HepG2 (cell line): ENCODE measurements around the gene ZFAND6. TPM values are rescaled to one million over a fixed set of nuclear protein-coding genes. Genes with fewer than 3 reads are reported as not detected.

ENCODE experiments used
- EEA1 ChIP-seq: sonication (generic); formaldehyde crosslinking; IDR thresholded peaks from 2 replicates; pipeline ENCODE4 v1.5.1; 2020; ENCODE audit warnings: mild to moderate bottlenecking, missing genetic modification reagents, borderline replicate concordance
- ESRRA ChIP-seq: sonication (generic); formaldehyde crosslinking; IDR thresholded peaks from 2 replicates; pipeline ENCODE4 v1.5.1; 2020; ENCODE audit warnings: mild to moderate bottlenecking, low read depth, missing genetic modification reagents
- MTA3 ChIP-seq: sonication (generic); formaldehyde crosslinking; IDR thresholded peaks from 2 replicates; pipeline ENCODE4 v1.4.0; 2020; ENCODE audit warnings: missing genetic modification reagents
- PBX3 ChIP-seq: sonication (generic); formaldehyde crosslinking; IDR thresholded peaks from 2 replicates; pipeline ENCODE4 v1.8.1; 2023; ENCODE audit warnings: missing genetic modification reagents, inconsistent platforms, borderline replicate concordance
- SNAPC4 ChIP-seq: sonication (generic); formaldehyde crosslinking; IDR thresholded peaks from 2 replicates; pipeline ENCODE4 v1.4.0; 2020; ENCODE audit warnings: mild to moderate bottlenecking, missing genetic modification reagents
- TSC22D2 ChIP-seq: sonication (generic); formaldehyde crosslinking; IDR thresholded peaks from 2 replicates; pipeline ENCODE4 v1.5.1; 2020; ENCODE audit warnings: missing genetic modification reagents, mild to moderate bottlenecking, borderline replicate concordance
- ZHX2 ChIP-seq, 2 experiments: sonication (generic) in 1 of 2; formaldehyde crosslinking in 1 of 2; IDR thresholded peaks; 2 replicates each; pipeline versions ENCODE4 v1.6.1 to v1.9.0; 2014 to 2022; ENCODE audit warnings: antibody characterized with exemption in 1 of 2, borderline replicate concordance in 1 of 2, inconsistent platforms in 1 of 2, low read depth in 1 of 2, missing genetic modification reagents in 1 of 2
- ZNF251 ChIP-seq: sonication (generic); formaldehyde crosslinking; IDR thresholded peaks from 2 replicates; pipeline ENCODE4 v1.9.0; 2021; ENCODE audit warnings: mild to moderate bottlenecking, missing genetic modification reagents
- polyA plus RNA-seq, 8 experiments: library from polyadenylated mRNA; depleted of rRNA in 3 of 8; stranded (reverse) in 7 of 8; unstranded in 1 of 8; fragments of >200 nt; fragmentation: Illumina TruSeq in 4 of 8; extraction: Trizol in 4 of 8; gene quantifications; 2 replicates each; pipeline versions ENCODE4 v1.2.1 to v1.2.3, GENCODE V29; 2011 to 2016; ENCODE audit warnings: low read depth in 4 of 8, missing spikeins in 1 of 8, mixed read lengths in 1 of 8; ENCODE audit not compliant: insufficient read depth in 1 of 8
- total RNA-seq, 5 experiments: library from RNA; depleted of rRNA; stranded (reverse); fragments of >200 nt; fragmentation: Illumina TruSeq; extraction: Trizol; gene quantifications; 2 replicates each; pipeline ENCODE4 v1.2.3, GENCODE V29; 2016; ENCODE audit warnings: low read depth in 1 of 5
- TF ChIP-seq, protein P1 (sequence below): sonication (generic); formaldehyde crosslinking; IDR thresholded peaks from 2 replicates; pipeline ENCODE4 v1.8.0; 2022; ENCODE audit warnings: missing genetic modification reagents, mild to moderate bottlenecking, borderline replicate concordance

ZFAND6 gene
- total and polyA plus RNA-seq, 2 of the 13 experiments (the other 11 are each of a cell fraction or from before 2014, with no cell fraction given) = 84.2 to 115 TPM

DNA sequence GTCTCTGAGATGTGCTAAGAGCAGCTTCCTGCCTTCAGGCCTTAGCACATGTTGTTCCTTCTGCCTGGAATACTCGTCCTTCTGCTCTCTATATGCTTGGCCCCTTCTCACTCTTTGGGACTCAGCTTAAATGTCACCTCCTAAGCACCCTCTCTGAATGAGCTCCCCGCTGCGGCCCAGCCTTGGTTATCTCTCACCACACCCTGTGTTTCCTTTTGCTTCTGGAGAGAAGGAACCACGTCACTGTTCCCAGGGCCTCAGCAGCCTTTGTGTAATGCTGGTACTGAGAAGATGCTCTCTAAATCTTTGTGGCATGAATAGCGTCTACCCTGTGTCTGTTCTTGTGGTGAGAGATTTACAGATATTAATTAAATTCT lies 95.5 kb downstream of the ZFAND6 start (continued):
- TF ChIP-seq ZHX2 (IDR thresholded peaks at IDR 0.05; ENCODE audit: low read depth) (no peak), ZHX2 (CRISPR knock-in tag; IDR thresholded peaks at IDR 0.05; ENCODE audit: borderline replicate concordance) (no peak), PBX3 (CRISPR knock-in tag) (no peak), EEA1 (CRISPR knock-in tag) (no peak), MTA3 (CRISPR knock-in tag) (no peak), ESRRA (no peak), ZNF251 (CRISPR knock-in tag) (no peak), SNAPC4 (CRISPR knock-in tag) (no peak), TSC22D2 (CRISPR knock-in tag) (no peak)
- TF ChIP-seq, protein P1, sequence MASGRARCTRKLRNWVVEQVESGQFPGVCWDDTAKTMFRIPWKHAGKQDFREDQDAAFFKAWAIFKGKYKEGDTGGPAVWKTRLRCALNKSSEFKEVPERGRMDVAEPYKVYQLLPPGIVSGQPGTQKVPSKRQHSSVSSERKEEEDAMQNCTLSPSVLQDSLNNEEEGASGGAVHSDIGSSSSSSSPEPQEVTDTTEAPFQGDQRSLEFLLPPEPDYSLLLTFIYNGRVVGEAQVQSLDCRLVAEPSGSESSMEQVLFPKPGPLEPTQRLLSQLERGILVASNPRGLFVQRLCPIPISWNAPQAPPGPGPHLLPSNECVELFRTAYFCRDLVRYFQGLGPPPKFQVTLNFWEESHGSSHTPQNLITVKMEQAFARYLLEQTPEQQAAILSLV (CRISPR knock-in tag) = no peak
